LNCaP clone FGC (cell line): ENCODE results near the gene DPM3.

Experiments
- DNase-seq: peaks from one replicate; pipeline ENCODE4 v3.0.0-alpha.2; 2011; ENCODE audit warnings: low read depth
- H3K4me3 ChIP-seq: 2 replicates; pipeline ENCODE4 v1.5.1; 2011; ENCODE audit warnings: mild to moderate bottlenecking, low read depth, low read length, control low read depth
- CTCF ChIP-seq: IDR thresholded peaks from 2 replicates; pipeline ENCODE4 v1.5.1; 2012; ENCODE audit warnings: mild to moderate bottlenecking; ENCODE audit not compliant: control insufficient read depth, insufficient read depth; ENCODE audit errors: extremely low read depth

Gene DPM3

GRCh38 chr1:155092131-155092530, 48.2 kb downstream of the DPM3 start:
- no peak overlapping the region for H3K4me3 ChIP-seq
- TF ChIP-seq CTCF, result no peak
- no peak for DNase-seq

- peak; percentile 97 for TF ChIP-seq CTCF
- H3K4me3 ChIP-seq, result no peak overlapping the region
- DNase-seq, result no peak
These were observed 49.0 kb downstream of the DPM3 start for GRCh38 chr1:155091071-155092051.
